Kidney capillary endothelial cell (primary cell): ENCODE data around the gene ERICH6B.

Experiments used
- DNase-seq: peaks from one replicate; pipeline ENCODE4 v3.0.0-alpha.2; 2018; ENCODE audit warnings: low spot score

Gene ERICH6B

DNA sequence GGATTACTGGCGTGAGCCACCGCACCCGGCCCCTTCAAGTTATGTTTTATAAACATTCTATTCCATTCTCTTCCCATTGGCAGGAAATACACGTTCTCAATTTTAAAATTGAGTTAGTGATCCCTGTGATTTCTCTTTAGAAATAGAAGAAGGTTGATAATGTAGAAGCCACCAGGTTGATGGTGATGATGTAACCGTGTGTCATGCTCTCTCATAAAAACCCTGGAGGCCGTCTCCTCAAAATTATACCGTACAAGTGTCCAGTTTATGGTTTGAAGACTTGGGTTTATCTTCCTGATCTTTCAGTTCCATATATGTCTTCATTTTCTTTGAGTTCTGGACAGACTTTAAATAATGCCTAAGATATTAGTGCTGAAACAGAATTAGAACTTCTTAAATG lies 118.6 kb downstream of the ERICH6B start:
- no peak for DNase-seq

DNA sequence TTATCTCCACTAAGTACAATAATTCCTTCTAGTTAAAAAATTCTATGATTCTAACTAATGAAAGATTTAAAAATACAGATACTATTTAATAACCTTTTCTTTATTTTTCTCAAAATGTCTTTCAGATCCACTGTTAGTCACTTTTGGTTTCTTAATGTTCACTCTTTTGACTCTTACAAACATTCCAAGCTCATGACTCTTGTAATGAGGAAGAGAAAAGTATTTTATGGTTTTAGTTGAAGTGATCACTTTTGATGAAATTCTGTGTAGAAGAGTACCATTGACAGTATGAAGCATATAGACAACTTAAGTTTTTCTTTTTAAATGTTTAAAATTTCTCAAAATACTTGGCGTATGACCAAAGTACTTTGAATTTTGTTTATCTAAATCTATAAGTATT lies 123.0 kb downstream of the ERICH6B start:
- DNase-seq, result no peak
